A549 (cell line): ENCODE results near the gene USP24. TPM values are rescaled to one million over a fixed set of nuclear protein-coding genes. Genes with fewer than 3 reads are reported as not detected.
A peak's percentile ranks its signal among the peaks of the same experiment; 100 is the strongest.

ENCODE experiments used
- ATAC-seq, 2 experiments: fragments of 200-7000 bp in 1 of 2; fragments of >200 bp in 1 of 2; cut with Nextera tagmentation in 1 of 2; cut with Tn5 transposase in 1 of 2; 3 replicates each; pipeline versions ENCODE4 v1.8.0 to v1.9.1; 2018 to 2020; ENCODE audit warnings: mild to moderate bottlenecking in 1 of 2, moderate library complexity in 1 of 2
- CTCF ChIA-PET: fragments of 300-600 bp; sonication (Branson Sonifier 250); formaldehyde crosslinking; extraction: SDS; loops from one replicate; lab custom pipeline; 2021; ENCODE audit warnings: antibody characterized with exemption, inconsistent platforms; lab: Yijun Ruan, JAX
- POLR2A ChIA-PET: fragments of 350-600 bp; formaldehyde crosslinking; extraction: SDS; loops from one replicate; lab custom pipeline; 2021; ENCODE audit warnings: antibody characterized with exemption, inconsistent platforms; lab: Yijun Ruan, JAX
- DNase-seq, 2 experiments: peaks; one replicate each; pipeline versions ENCODE4 v3.0.0 to v3.0.0-alpha.2; 2011 to 2016; ENCODE audit warnings: low read depth in 1 of 2, low spot score in 1 of 2
- FAIRE-seq: peaks from 2 replicates; lab custom pipeline; 2011; peaks lifted over from hg19 to GRCh38; lab: Jason Lieb, UNC
- H3K27ac ChIP-seq, 2 experiments: fragments of >200 bp; sonication (Bioruptor Twin); formaldehyde crosslinking; 3 replicates each; pipeline ENCODE4 v1.5.1; 2016 to 2017
- H3K4me1 ChIP-seq: fragments of >200 bp; sonication (Bioruptor Twin); formaldehyde crosslinking; 3 replicates; pipeline ENCODE4 v1.6.1; 2016
- H3K4me2 ChIP-seq: fragments of >200 bp; sonication (Bioruptor Twin); formaldehyde crosslinking; 3 replicates; pipeline ENCODE4 v1.6.1; 2016
- H3K4me3 ChIP-seq: fragments of >200 bp; sonication (Bioruptor Twin); formaldehyde crosslinking; 3 replicates; pipeline ENCODE4 v1.5.1; 2016
- H3K9me3 ChIP-seq: fragments of >200 bp; sonication (Bioruptor Twin); formaldehyde crosslinking; 3 replicates; pipeline ENCODE4 v1.6.1; 2016
- ATOH8 ChIP-seq: fragments of 250-450 bp; sonication (Bioruptor Pico); IDR thresholded peaks from 2 replicates; pipeline ENCODE4 v1.5.0; 2020; ENCODE audit warnings: low read depth, mild to moderate bottlenecking, moderate library complexity
- BCL3 ChIP-seq: fragments of >200 bp; sonication (Bioruptor Twin); formaldehyde crosslinking; IDR thresholded peaks from 3 replicates; pipeline ENCODE4 v1.6.1; 2016
- CEBPB ChIP-seq, 2 experiments: fragments of >200 bp in 1 of 2; sonication (Bioruptor Twin) in 1 of 2; formaldehyde crosslinking in 1 of 2; IDR thresholded peaks; 2 replicates each; pipeline ENCODE4 v1.6.1; 2012 to 2016
- E2F6 ChIP-seq: IDR thresholded peaks from 2 replicates; pipeline ENCODE4 v1.6.1; 2012; ENCODE audit warnings: low read depth, borderline replicate concordance
- EHF ChIP-seq: fragments of 250-450 bp; sonication (Bioruptor Pico); IDR thresholded peaks from 2 replicates; pipeline ENCODE4 v1.5.0; 2020; ENCODE audit warnings: mild to moderate bottlenecking
- EHMT2 ChIP-seq: fragments of 200-600 bp; sonication (generic); IDR thresholded peaks from 2 replicates; pipeline ENCODE4 v1.6.1; 2016; ENCODE audit warnings: antibody characterized with exemption, low read depth, mild to moderate bottlenecking, moderate library complexity
- FOSB ChIP-seq: fragments of 250-450 bp; sonication (Bioruptor Pico); IDR thresholded peaks from 2 replicates; pipeline ENCODE4 v1.5.0; 2020; ENCODE audit warnings: mild to moderate bottlenecking, moderate library complexity
- FOSL2 ChIP-seq, 2 experiments: fragments of 450-650 bp in 1 of 2; fragments of >200 bp in 1 of 2; sonication (Bioruptor Twin) in 1 of 2; formaldehyde crosslinking; IDR thresholded peaks; 2 replicates each; pipeline versions ENCODE4 v1.5.0 to v1.6.1; 2016 to 2020; ENCODE audit warnings: mild to moderate bottlenecking in 1 of 2, moderate library complexity in 1 of 2
- HES2 ChIP-seq: fragments of >200 bp; sonication (Bioruptor Twin); formaldehyde crosslinking; IDR thresholded peaks from 2 replicates; pipeline ENCODE4 v1.6.1; 2016
- KDM5A ChIP-seq: fragments of 200-600 bp; sonication (generic); IDR thresholded peaks from 2 replicates; pipeline ENCODE4 v1.6.1; 2016; ENCODE audit warnings: antibody characterized with exemption, mild to moderate bottlenecking
- MAZ ChIP-seq: fragments of 150-350 bp; IDR thresholded peaks from 2 replicates; pipeline ENCODE4 v1.6.1; 2014; ENCODE audit warnings: antibody characterized with exemption, low read depth, low read length, borderline replicate concordance
- NFE2L2 ChIP-seq: fragments of 150-350 bp; conservative IDR thresholded peaks from 2 replicates; pipeline ENCODE4 v1.6.1; 2014; ENCODE audit warnings: low read length
- NR3C1 ChIP-seq: fragments of >200 bp; sonication (Bioruptor Twin); formaldehyde crosslinking; IDR thresholded peaks from 3 replicates; pipeline ENCODE4 v1.6.1; 2017
- POLR2AphosphoS2 ChIP-seq: conservative IDR thresholded peaks from 2 replicates; pipeline ENCODE4 v1.6.1; 2012; ENCODE audit warnings: low read length, improper control_type of control experiment, inconsistent platforms
- SMC3 ChIP-seq: fragments of >200 bp; sonication (Bioruptor Twin); formaldehyde crosslinking; IDR thresholded peaks from 3 replicates; pipeline ENCODE4 v1.6.1; 2018; ENCODE audit warnings: inconsistent platforms
- SREBF2 ChIP-seq: fragments of 450-650 bp; IDR thresholded peaks from 2 replicates; pipeline ENCODE4 v1.6.1; 2014; ENCODE audit warnings: mild to moderate bottlenecking, moderate library complexity
- ZC3H11A ChIP-seq: fragments of 450-650 bp; IDR thresholded peaks from 2 replicates; pipeline ENCODE4 v1.6.1; 2014; ENCODE audit warnings: antibody characterized with exemption, mild to moderate bottlenecking
- ZSCAN20 ChIP-seq: fragments of 250-450 bp; sonication (Bioruptor Pico); IDR thresholded peaks from 2 replicates; pipeline ENCODE4 v1.8.0; 2022; ENCODE audit warnings: mild to moderate bottlenecking, moderate library complexity
- WGBS: methylation state at CpG from one replicate; pipeline ENCODE4 v1.1.6; 2017; ENCODE audit errors: missing lambda C conversion rate; 5-methylcytosine and 5-hydroxymethylcytosine counted together
- polyA plus RNA-seq, 4 experiments: library from polyadenylated mRNA; depleted of rRNA in 3 of 4; stranded (reverse); fragments of >200 nt; fragmentation: RNase III in 1 of 4; extraction: RNeasy Plus Mini Kit Qiagen cat#74134 plus additional on column Dnase treatment in 1 of 4; gene quantifications; 2 replicates in 3 of 4; 3 replicates in 1 of 4; pipeline ENCODE4 v1.2.3, GENCODE V29; 2011 to 2017

The USP24 gene
- polyA plus RNA-seq, 2 of the 4 experiments (the other 2 are of a cell fraction): 14.7 to 21.7 TPM

GRCh38 chr1:55128418-55128995 lies 86.7 kb downstream of the USP24 start:
- H3K4me3 ChIP-seq: no peak overlapping the region
- WGBS: 57% methylated on average over 7 of the region's 7 CpGs
- peaks cover 37% of the 10 kb centered on the region for H3K4me1 ChIP-seq
- FAIRE-seq: no peak
- H3K4me2 ChIP-seq: peak overlapping the region; percentile 45
- no peaks in the 10 kb centered on the region for H3K9me3 ChIP-seq
- ATAC-seq: peak; percentile 30 to 80; a peak in 4 of 6 replicates
- H3K27ac ChIP-seq: peak overlapping the region; percentile 9 to 55; a peak in 4 of 6 replicates
- peak in 1 of 2 experiments; percentile 77 for DNase-seq
- no peak for TF ChIP-seq FOSL2 (IDR thresholded peaks at IDR 0.05)
- peak; percentile 47 for TF ChIP-seq FOSL2 (CRISPR knock-in tag; IDR thresholded peaks at IDR 0.05)
- TF ChIP-seq CEBPB (IDR thresholded peaks at IDR 0.05): peak in 1 of 2 experiments; percentile 44; a peak in 2 of 4 replicates
- TF ChIP-seq NFE2L2: no peak
- no peak for TF ChIP-seq SMC3
- ChIA-PET CTCF (interaction anchor here (0.6 to 2.4 kb wide), 2 partner anchors 11 to 245 kb away, joined by 3 to 5 read pairs; no protein-coding TSS in a partner anchor), POLR2A (no interaction called here)

GRCh38 chr1:55127827-55128343 lies 87.3 kb downstream of the USP24 start:
- peak; percentile 59 to 62; a peak in 4 of 6 replicates for ATAC-seq
- peak overlapping the region in 1 of 2 experiments; percentile 55; a peak in 3 of 6 replicates for H3K27ac ChIP-seq
- H3K4me1 ChIP-seq: peaks cover 37% of the 10 kb centered on the region
- CTCF ChIA-PET: interaction anchor here (0.6 kb wide), 1 partner anchor 244 kb away, joined by 3 read pairs; no protein-coding TSS in a partner anchor
- H3K9me3 ChIP-seq: no peaks in the 10 kb centered on the region
- peak overlapping the region; percentile 45 for H3K4me2 ChIP-seq
- H3K4me3 ChIP-seq: no peak overlapping the region
- no peak for FAIRE-seq
- DNase-seq: peak in 1 of 2 experiments; percentile 29
- WGBS: 57% methylated on average over 3 of the region's 3 CpGs
- TF ChIP-seq MAZ (no peak), EHMT2 (no peak), FOSB (CRISPR knock-in tag) (no peak), SREBF2 (no peak), NR3C1 (no peak), FOSL2 (IDR thresholded peaks at IDR 0.05) (no peak), FOSL2 (CRISPR knock-in tag; IDR thresholded peaks at IDR 0.05) (peak; percentile 63)
- POLR2A ChIA-PET: no interaction called here

- POLR2A ChIA-PET: no interaction called here
- FAIRE-seq: no peak
- no peak overlapping the region for H3K4me3 ChIP-seq
- TF ChIP-seq HES2 (no peak), ATOH8 (no peak), FOSB (CRISPR knock-in tag) (no peak), MAZ (no peak), FOSL2 (IDR thresholded peaks at IDR 0.05) (no peak), FOSL2 (CRISPR knock-in tag; IDR thresholded peaks at IDR 0.05) (no peak), EHF (no peak), EHMT2 (no peak), BCL3 (no peak), E2F6 (no peak), POLR2AphosphoS2 (no peak), ZC3H11A (no peak), SREBF2 (no peak), NR3C1 (no peak), KDM5A (no peak), ZSCAN20 (no peak)
- TF ChIP-seq, all 56 proteins: peak for 0
- ATAC-seq (no peak), DNase-seq (no peak)
- peaks cover 18% of the 10 kb centered on the region for H3K4me1 ChIP-seq
- H3K4me2 ChIP-seq: no peak overlapping the region
- CTCF ChIA-PET: no interaction called here
- no peak overlapping the region for H3K27ac ChIP-seq
- 97% methylated on average over 5 of the region's 5 CpGs for WGBS
- no peaks in the 10 kb centered on the region for H3K9me3 ChIP-seq
These were observed 90.7 kb downstream of the USP24 start for GRCh38 chr1:55124470-55124869.
